ENCODE results near the gene ANKRD63. TPM values are rescaled to one million over a fixed set of nuclear protein-coding genes. Genes with fewer than 3 reads are reported as not detected.

Gene ANKRD63
- total RNA-seq, 1 experiment from 2014 or later, result 0.46 TPM

DNA sequence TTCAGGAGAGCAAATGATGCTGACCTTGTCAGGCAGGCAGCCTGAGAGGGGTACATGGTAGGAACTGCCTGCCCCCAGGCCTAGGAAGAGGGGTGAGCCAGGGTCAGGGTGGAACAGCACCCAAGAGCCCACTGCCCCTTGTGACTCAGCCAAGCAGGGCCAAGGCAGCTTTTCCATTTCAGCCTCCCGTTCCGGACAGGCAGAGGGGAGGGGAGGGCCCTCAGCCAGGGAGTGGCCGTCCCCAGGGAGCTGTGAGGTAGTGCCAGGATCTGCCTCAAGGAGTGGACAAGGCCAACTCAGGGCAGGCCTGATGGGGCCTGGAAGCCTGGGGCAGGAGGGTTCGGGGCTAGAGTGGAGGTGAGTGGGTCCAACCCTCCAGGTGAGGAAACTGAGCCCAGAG lies 5.1 kb upstream of the ANKRD63 start:
- H3K27ac Mint-ChIP-seq, result no peak overlapping the region
- Histone ChIP-seq H3K18ac (ENCODE audit: insufficient read length, low read depth, low read length) (no peak overlapping the region), H4K8ac (replicated peaks; ENCODE audit: insufficient read length, low read depth, low read length) (no peak overlapping the region), H2BK120ac (ENCODE audit: low read depth, low read length, poor library complexity, severe bottlenecking) (no peak overlapping the region), H3K4ac (ENCODE audit: low read depth, low read length) (no peak overlapping the region), H3K27me3 (ENCODE audit: insufficient read depth, low read length) (peaks cover 24% of the 10 kb centered on the region; the same call in 1 of the 2 replicates), H4K20me1 (ENCODE audit: control insufficient read depth, insufficient read depth, insufficient read length) (no peaks in the 10 kb centered on the region), H2AFZ (ENCODE audit: low read length) (no peak overlapping the region), H2AK5ac (ENCODE audit: insufficient read length, low read length) (no peak overlapping the region), H4K5ac (ENCODE audit: insufficient read length, low read depth, low read length) (no peak overlapping the region), H4K91ac (ENCODE audit: insufficient read length, low read depth, low read length) (no peak overlapping the region), H3T11ph (ENCODE audit: low read length) (no peak overlapping the region), H3K4me2 (ENCODE audit: insufficient read depth, insufficient read length, low read length) (no peak overlapping the region), H3K14ac (ENCODE audit: insufficient read depth, low read length) (no peak overlapping the region), H2BK20ac (ENCODE audit: low read depth, low read length, poor library complexity, severe bottlenecking) (no peak overlapping the region), H2BK15ac (ENCODE audit: low read depth, low read length) (no peak overlapping the region), H2BK5ac (ENCODE audit: insufficient read length, low read length) (no peak overlapping the region), H3K23ac (ENCODE audit: insufficient read length, low read depth, low read length) (no peak overlapping the region), H3K27ac (ENCODE audit: insufficient read length, low read depth, low read length) (no peak overlapping the region), H3K23me2 (ENCODE audit: insufficient read length, low read depth, low read length, poor library complexity, severe bottlenecking) (peaks cover 12% of the 10 kb centered on the region), H2BK12ac (ENCODE audit: insufficient read length, low read depth, low read length) (no peak overlapping the region), H3K9me3 (ENCODE audit: control insufficient read depth, low read depth, low read length) (no peaks in the 10 kb centered on the region), H3K79me1 (ENCODE audit: insufficient read depth, low read depth, low read length, poor library complexity, severe bottlenecking) (no peaks in the 10 kb centered on the region), H3K56ac (ENCODE audit: insufficient read length, low read depth, low read length) (no peak overlapping the region), H3K4me1 (ENCODE audit: insufficient read depth, low read length) (peaks cover 5% of the 10 kb centered on the region), H3K9ac (ENCODE audit: extremely low read depth, insufficient read length, low read length) (no peak overlapping the region), H3K79me2 (ENCODE audit: insufficient read depth, low read length) (no peaks in the 10 kb centered on the region)
- H3K9me3 Mint-ChIP-seq, result no peaks in the 10 kb centered on the region
- DNase-seq, result no peak
- H3K4me3 Mint-ChIP-seq, result no peak overlapping the region
- H3K4me1 Mint-ChIP-seq, result peaks cover 33 to 46% of the 10 kb centered on the region in 2 experiments
- WGBS (ENCODE audit: extremely low coverage, insufficient read length, low lambda C conversion rate), result no CpG with 5 or more reads among the region's 4 CpGs
- H3K36me3 Mint-ChIP-seq (ENCODE audit: insufficient read depth in 1 of 3, low read depth in 3 of 3), result no peaks in the 10 kb centered on the region; a peak in 1 of 7 replicates
- TF ChIP-seq, protein P1, sequence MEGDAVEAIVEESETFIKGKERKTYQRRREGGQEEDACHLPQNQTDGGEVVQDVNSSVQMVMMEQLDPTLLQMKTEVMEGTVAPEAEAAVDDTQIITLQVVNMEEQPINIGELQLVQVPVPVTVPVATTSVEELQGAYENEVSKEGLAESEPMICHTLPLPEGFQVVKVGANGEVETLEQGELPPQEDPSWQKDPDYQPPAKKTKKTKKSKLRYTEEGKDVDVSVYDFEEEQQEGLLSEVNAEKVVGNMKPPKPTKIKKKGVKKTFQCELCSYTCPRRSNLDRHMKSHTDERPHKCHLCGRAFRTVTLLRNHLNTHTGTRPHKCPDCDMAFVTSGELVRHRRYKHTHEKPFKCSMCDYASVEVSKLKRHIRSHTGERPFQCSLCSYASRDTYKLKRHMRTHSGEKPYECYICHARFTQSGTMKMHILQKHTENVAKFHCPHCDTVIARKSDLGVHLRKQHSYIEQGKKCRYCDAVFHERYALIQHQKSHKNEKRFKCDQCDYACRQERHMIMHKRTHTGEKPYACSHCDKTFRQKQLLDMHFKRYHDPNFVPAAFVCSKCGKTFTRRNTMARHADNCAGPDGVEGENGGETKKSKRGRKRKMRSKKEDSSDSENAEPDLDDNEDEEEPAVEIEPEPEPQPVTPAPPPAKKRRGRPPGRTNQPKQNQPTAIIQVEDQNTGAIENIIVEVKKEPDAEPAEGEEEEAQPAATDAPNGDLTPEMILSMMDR (conservative IDR thresholded peaks at IDR 0.05), result no peak
- H3K27me3 Mint-ChIP-seq (ENCODE audit: low read depth), result peaks cover 86% of the 10 kb centered on the region
